ENCODE results near the gene GATAD2A. TPM values are rescaled to one million over a fixed set of nuclear protein-coding genes. Genes with fewer than 3 reads are reported as not detected.

The GATAD2A gene
- total and polyA plus RNA-seq, 2 of the 13 experiments (the other 11 are each of a cell fraction or from before 2014, with no cell fraction given) = 16.8 to 28.6 TPM

- no peak for TF ChIP-seq GLI4 (CRISPR knock-in tag; IDR thresholded peaks at IDR 0.05; ENCODE audit: borderline replicate concordance)
- no peak for TF ChIP-seq ZNF503 (CRISPR knock-in tag; IDR thresholded peaks at IDR 0.05)
- no peak for TF ChIP-seq ZBTB38 (CRISPR knock-in tag; IDR thresholded peaks at IDR 0.05)
- TF ChIP-seq, protein P1, sequence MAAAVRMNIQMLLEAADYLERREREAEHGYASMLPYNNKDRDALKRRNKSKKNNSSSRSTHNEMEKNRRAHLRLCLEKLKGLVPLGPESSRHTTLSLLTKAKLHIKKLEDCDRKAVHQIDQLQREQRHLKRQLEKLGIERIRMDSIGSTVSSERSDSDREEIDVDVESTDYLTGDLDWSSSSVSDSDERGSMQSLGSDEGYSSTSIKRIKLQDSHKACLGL (CRISPR knock-in tag; IDR thresholded peaks at IDR 0.05) = peak; percentile 43; the same call in 1 of the 2 replicates
- no peak for TF ChIP-seq SOX6 (IDR thresholded peaks at IDR 0.05)
- TF ChIP-seq SOX6 (CRISPR knock-in tag; IDR thresholded peaks at IDR 0.05) = no peak
- no peak for TF ChIP-seq ZNF33B (CRISPR knock-in tag; IDR thresholded peaks at IDR 0.05)
- TF ChIP-seq POLR2G (IDR thresholded peaks at IDR 0.05; ENCODE audit: low read depth, low read length) = no peak
- TF ChIP-seq RBFOX2 (IDR thresholded peaks at IDR 0.05; ENCODE audit: low read depth, low read length) = no peak
- no peak for TF ChIP-seq ZFP62 (CRISPR knock-in tag; IDR thresholded peaks at IDR 0.05)
- TF ChIP-seq HDAC6 (IDR thresholded peaks at IDR 0.05; ENCODE audit: low read depth, low read length) = no peak
- TF ChIP-seq ATAD3A (CRISPR knock-in tag; IDR thresholded peaks at IDR 0.05) = no peak
- no peak for TF ChIP-seq CBX5 (CRISPR knock-in tag; IDR thresholded peaks at IDR 0.05; ENCODE audit: borderline replicate concordance)
- TF ChIP-seq, protein P2, sequence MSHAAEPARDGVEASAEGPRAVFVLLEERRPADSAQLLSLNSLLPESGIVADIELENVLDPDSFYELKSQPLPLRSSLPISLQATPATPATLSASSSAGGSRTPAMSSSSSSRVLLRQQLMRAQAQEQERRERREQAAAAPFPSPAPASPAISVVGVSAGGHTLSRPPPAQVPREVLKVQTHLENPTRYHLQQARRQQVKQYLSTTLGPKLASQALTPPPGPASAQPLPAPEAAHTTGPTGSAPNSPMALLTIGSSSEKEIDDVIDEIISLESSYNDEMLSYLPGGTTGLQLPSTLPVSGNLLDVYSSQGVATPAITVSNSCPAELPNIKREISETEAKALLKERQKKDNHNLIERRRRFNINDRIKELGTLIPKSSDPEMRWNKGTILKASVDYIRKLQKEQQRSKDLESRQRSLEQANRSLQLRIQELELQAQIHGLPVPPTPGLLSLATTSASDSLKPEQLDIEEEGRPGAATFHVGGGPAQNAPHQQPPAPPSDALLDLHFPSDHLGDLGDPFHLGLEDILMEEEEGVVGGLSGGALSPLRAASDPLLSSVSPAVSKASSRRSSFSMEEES (CRISPR knock-in tag; IDR thresholded peaks at IDR 0.05) = no peak
- no peak for TF ChIP-seq SP4 (CRISPR knock-in tag; IDR thresholded peaks at IDR 0.05)
- no peak for TF ChIP-seq NR2F1 (CRISPR knock-in tag; IDR thresholded peaks at IDR 0.05)
- TF ChIP-seq AGO1 (IDR thresholded peaks at IDR 0.05; ENCODE audit: low read depth, low read length, poor library complexity, severe bottlenecking) = peak; percentile 20
- TF ChIP-seq ZNF501 (CRISPR knock-in tag; IDR thresholded peaks at IDR 0.05) = peak; percentile 22; the same call in 1 of the 2 replicates
- TF ChIP-seq DZIP1 (CRISPR knock-in tag; IDR thresholded peaks at IDR 0.05) = 0 out of 2 replicates have a peak, but pooled peaks have one; percentile 58
These were observed 132.7 kb downstream of the GATAD2A start, which contains the start of gene CILP2 (continued) for GRCh38 chr19:19538061-19538784.
